Fibroblast of lung (primary cell): ENCODE measurements around the gene UCHL1. TPM values are rescaled to one million over a fixed set of nuclear protein-coding genes. Genes with fewer than 3 reads are reported as not detected.

ENCODE experiments used
- DNase-seq, 2 donors: peaks; one replicate each; pipeline versions ENCODE4 v3.0.0 to v3.0.0-alpha.2; 2010; ENCODE audit warnings: low read depth in 2 of 2
- H2AFZ ChIP-seq: 2 replicates; pipeline ENCODE4 v1.5.1; 2012; ENCODE audit warnings: low read length, control low read depth, inconsistent platforms
- H3K27ac ChIP-seq: 2 replicates; pipeline ENCODE4 v1.5.1; 2011; ENCODE audit warnings: low read length, control low read depth; ENCODE audit not compliant: insufficient read depth
- H3K27me3 ChIP-seq: 2 replicates; pipeline ENCODE4 v1.5.1; 2011; ENCODE audit warnings: mild to moderate bottlenecking, low read length; ENCODE audit not compliant: control insufficient read depth, insufficient read depth
- H3K36me3 ChIP-seq: 2 replicates; pipeline ENCODE4 v1.5.1; 2011; ENCODE audit warnings: low read length; ENCODE audit not compliant: control insufficient read depth, insufficient read depth
- H3K4me1 ChIP-seq: 2 replicates; pipeline ENCODE4 v1.5.1; 2011; ENCODE audit warnings: low read length; ENCODE audit not compliant: control insufficient read depth, insufficient read depth; ENCODE audit errors: extremely low read depth
- H3K4me2 ChIP-seq: 2 replicates; pipeline ENCODE4 v1.5.1; 2011; ENCODE audit warnings: low read length, control low read depth; ENCODE audit not compliant: insufficient read depth; ENCODE audit errors: extremely low read depth
- H3K4me3 ChIP-seq, 4 experiments: fragments of 200-600 bp in 1 of 4; sonication (generic) in 1 of 4; replicated peaks in 1 of 4; 2 replicates each; pipeline ENCODE4 v1.5.1; 2011 to 2016; ENCODE audit warnings: low read length in 4 of 4, low read depth in 3 of 4, mild to moderate bottlenecking in 3 of 4, control low read depth in 2 of 4, inconsistent platforms in 1 of 4, mixed read lengths in 1 of 4; ENCODE audit not compliant: insufficient read depth in 1 of 4; ENCODE audit errors: control extremely low read depth in 1 of 4
- H3K79me2 ChIP-seq: 2 replicates; pipeline ENCODE4 v1.5.1; 2012; ENCODE audit warnings: mild to moderate bottlenecking, low read length, inconsistent platforms; ENCODE audit not compliant: control insufficient read depth, insufficient read depth
- H3K9ac ChIP-seq: 2 replicates; pipeline ENCODE4 v1.5.1; 2011; ENCODE audit warnings: mild to moderate bottlenecking, low read length, control low read depth; ENCODE audit not compliant: insufficient read depth
- H3K9me3 ChIP-seq: 2 replicates; pipeline ENCODE4 v1.5.1; 2012; ENCODE audit warnings: low read depth, low read length; ENCODE audit not compliant: control insufficient read depth, insufficient read depth
- H4K20me1 ChIP-seq: 2 replicates; pipeline ENCODE4 v1.5.1; 2011; ENCODE audit warnings: low read length; ENCODE audit not compliant: control insufficient read depth, insufficient read depth; ENCODE audit errors: extremely low read depth
- EZH2 ChIP-seq: IDR thresholded peaks from 2 replicates; pipeline ENCODE4 v1.5.1; 2012; ENCODE audit warnings: low read length, control low read depth, mild to moderate bottlenecking; ENCODE audit errors: missing control alignments
- polyA plus RNA-seq, 2 donors: library from polyadenylated mRNA; depleted of rRNA in 1 of 2; stranded (reverse) in 1 of 2; unstranded in 1 of 2; fragments of >200 nt; gene quantifications; 2 replicates each; pipeline ENCODE4 v1.2.1, GENCODE V29; 2011 to 2012; ENCODE audit warnings: missing spikeins in 1 of 2
- total RNA-seq: library from RNA; depleted of rRNA; stranded (reverse); fragments of >200 nt; gene quantifications from 2 replicates; pipeline ENCODE4 v1.2.1, GENCODE V29; 2014
- TF ChIP-seq, protein P1 (sequence below), 2 donors: IDR thresholded peaks in 1 of 2; conservative IDR thresholded peaks in 1 of 2; 1 replicate in 1 of 2; 2 replicates in 1 of 2; pipeline ENCODE4 v1.5.1; 2011 to 2012; ENCODE audit warnings: low read length in 2 of 2, control low read depth in 1 of 2, inconsistent platforms in 1 of 2, low read depth in 1 of 2, mild to moderate bottlenecking in 1 of 2

Gene UCHL1
- total and polyA plus RNA-seq, 2 donors (not counting 1 experiment from before 2014, with no cell fraction given), result 397 to 491 TPM

DNA sequence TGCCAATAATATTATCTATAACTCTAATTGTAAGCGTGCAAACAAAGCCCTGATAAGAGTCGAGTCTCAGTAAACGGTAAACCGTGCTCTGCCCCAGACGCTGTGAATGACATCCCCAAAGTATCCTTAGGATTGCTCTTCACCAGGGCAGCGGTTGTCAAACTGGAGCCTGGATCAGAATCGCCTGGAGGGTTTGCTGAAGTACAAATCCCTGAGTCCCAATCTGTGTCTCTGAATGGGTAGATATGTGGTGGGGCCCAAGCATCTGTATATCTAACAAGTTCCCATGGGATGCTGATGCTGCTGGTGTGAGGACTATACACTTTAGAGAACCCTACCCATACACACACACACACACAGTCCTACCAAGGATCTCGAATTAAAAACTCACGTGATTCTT, 41.6 kb upstream of the UCHL1 start:
- no peak overlapping the region for H3K9ac ChIP-seq
- H3K4me2 ChIP-seq, result no peak overlapping the region
- DNase-seq, result no peak
- H3K4me3 ChIP-seq, result no peak overlapping the region
- TF ChIP-seq, protein P1, sequence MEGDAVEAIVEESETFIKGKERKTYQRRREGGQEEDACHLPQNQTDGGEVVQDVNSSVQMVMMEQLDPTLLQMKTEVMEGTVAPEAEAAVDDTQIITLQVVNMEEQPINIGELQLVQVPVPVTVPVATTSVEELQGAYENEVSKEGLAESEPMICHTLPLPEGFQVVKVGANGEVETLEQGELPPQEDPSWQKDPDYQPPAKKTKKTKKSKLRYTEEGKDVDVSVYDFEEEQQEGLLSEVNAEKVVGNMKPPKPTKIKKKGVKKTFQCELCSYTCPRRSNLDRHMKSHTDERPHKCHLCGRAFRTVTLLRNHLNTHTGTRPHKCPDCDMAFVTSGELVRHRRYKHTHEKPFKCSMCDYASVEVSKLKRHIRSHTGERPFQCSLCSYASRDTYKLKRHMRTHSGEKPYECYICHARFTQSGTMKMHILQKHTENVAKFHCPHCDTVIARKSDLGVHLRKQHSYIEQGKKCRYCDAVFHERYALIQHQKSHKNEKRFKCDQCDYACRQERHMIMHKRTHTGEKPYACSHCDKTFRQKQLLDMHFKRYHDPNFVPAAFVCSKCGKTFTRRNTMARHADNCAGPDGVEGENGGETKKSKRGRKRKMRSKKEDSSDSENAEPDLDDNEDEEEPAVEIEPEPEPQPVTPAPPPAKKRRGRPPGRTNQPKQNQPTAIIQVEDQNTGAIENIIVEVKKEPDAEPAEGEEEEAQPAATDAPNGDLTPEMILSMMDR (conservative IDR thresholded peaks at IDR 0.05 in 1 of 2, IDR thresholded peaks at IDR 0.05 in 1 of 2; ENCODE audit: low read depth in 1 of 2, low read length in 2 of 2), result no peak
- no peak for TF ChIP-seq EZH2
- H3K27ac ChIP-seq, result no peak overlapping the region
- no peaks in the 10 kb centered on the region for H4K20me1 ChIP-seq
- no peak overlapping the region for H2AFZ ChIP-seq
- no peaks in the 10 kb centered on the region for H3K27me3 ChIP-seq
- peaks cover 5% of the 10 kb centered on the region for H3K4me1 ChIP-seq
- H3K9me3 ChIP-seq, result no peaks in the 10 kb centered on the region
- H3K36me3 ChIP-seq, result no peaks in the 10 kb centered on the region
- H3K79me2 ChIP-seq, result peaks cover 29% of the 10 kb centered on the region

DNA sequence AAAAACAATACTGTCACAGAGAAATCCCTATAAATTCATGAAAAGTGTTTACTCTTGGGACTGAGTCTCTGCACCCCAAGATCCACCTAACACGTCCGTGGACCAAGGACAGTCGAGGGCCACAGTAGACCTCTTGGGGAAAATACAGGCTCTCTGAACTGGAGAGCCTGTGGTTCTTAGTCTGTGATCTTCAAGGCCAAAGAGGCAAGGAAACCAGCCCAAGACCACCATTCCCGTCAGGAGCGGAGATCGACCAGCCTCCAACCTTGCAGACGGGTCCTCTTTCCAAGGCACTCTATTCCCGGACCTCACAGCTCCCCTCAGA, 40.8 kb upstream of the UCHL1 start:
- DNase-seq, result no peak
- no peaks in the 10 kb centered on the region for H3K36me3 ChIP-seq
- no peak overlapping the region for H3K27ac ChIP-seq
- no peaks in the 10 kb centered on the region for H3K27me3 ChIP-seq
- peaks cover 24% of the 10 kb centered on the region for H3K79me2 ChIP-seq
- H3K4me1 ChIP-seq, result peaks cover 5% of the 10 kb centered on the region
- peak overlapping the region; percentile 75 for H2AFZ ChIP-seq
- H4K20me1 ChIP-seq, result no peaks in the 10 kb centered on the region
- peak overlapping the region; percentile 70 for H3K4me2 ChIP-seq
- H3K9me3 ChIP-seq, result no peaks in the 10 kb centered on the region
- peak overlapping the region; percentile 18 for H3K9ac ChIP-seq
- H3K4me3 ChIP-seq, result peak overlapping the region; percentile 33 to 72 (median 53)
- TF ChIP-seq, protein P1 (conservative IDR thresholded peaks at IDR 0.05 in 1 of 2, IDR thresholded peaks at IDR 0.05 in 1 of 2; ENCODE audit: low read depth in 1 of 2, low read length in 2 of 2), result no peak
- no peak for TF ChIP-seq EZH2

DNA sequence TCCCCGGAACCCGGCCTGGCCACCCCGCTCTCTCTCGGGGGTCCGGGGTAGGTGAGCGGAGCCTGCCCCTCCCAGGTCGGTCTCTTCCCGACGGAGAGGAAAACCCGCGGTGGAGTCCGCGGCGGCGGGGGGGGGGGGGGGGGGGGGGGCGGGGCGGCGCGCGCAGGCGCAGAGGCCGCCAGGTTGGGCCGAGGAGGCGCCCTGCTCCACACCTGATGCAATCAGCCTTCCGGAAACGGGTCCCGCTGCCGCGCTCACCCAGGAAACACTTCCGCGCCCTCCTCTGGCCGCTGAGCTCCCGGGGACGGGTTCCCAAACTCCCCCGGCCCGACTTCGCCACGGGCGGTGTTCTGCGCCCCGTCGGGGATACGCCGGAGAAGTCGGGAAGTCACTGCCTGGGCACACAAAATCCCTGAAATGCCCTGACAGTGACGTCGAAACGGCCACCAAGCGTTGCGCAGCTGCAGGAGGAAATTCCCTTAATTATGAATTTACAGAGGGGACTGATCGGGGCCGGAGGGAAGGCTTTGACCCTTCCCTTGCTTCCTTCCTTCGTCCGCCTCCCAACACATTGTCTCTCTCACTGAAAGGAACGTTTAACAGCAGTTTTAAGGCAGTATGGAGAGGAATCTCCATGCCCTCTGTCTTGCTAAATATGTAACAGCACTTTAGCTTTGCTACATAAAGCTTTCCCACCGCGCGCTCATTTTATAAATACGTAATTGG, 40.3 kb upstream of the UCHL1 start:
- peak overlapping the region; percentile 69 for H3K27ac ChIP-seq
- H3K9ac ChIP-seq, result peak overlapping the region; percentile 77
- H3K4me2 ChIP-seq, result peak overlapping the region; percentile 74
- DNase-seq, result peak; percentile 62 to 76
- TF ChIP-seq, protein P1 (conservative IDR thresholded peaks at IDR 0.05 in 1 of 2, IDR thresholded peaks at IDR 0.05 in 1 of 2; ENCODE audit: low read depth in 1 of 2, low read length in 2 of 2), result peak in 1 of 2 donors; percentile 49
- TF ChIP-seq EZH2, result no peak
- H3K27me3 ChIP-seq, result no peaks in the 10 kb centered on the region
- no peaks in the 10 kb centered on the region for H3K9me3 ChIP-seq
- peak overlapping the region; percentile 41 to 77 (median 62) for H3K4me3 ChIP-seq
- no peaks in the 10 kb centered on the region for H3K36me3 ChIP-seq
- H3K79me2 ChIP-seq, result peaks cover 22% of the 10 kb centered on the region
- H3K4me1 ChIP-seq, result peaks cover 5% of the 10 kb centered on the region
- no peaks in the 10 kb centered on the region for H4K20me1 ChIP-seq
- peak overlapping the region; percentile 86 for H2AFZ ChIP-seq
